HG03097 (cell line): ENCODE results near the gene GHRHR.

Experiments used
- ATAC-seq: cut with Tn5 transposase; IDR thresholded peaks from one replicate; pipeline ENCODE4 v1.9.1; 2021; ENCODE audit not compliant: unreplicated experiment, low FRiP score

GHRHR gene

GRCh38 chr7:31002256-31002655 is 38.5 kb downstream of the GHRHR start:
- ATAC-seq = no peak

GRCh38 chr7:31003097-31003496 is 39.3 kb downstream of the GHRHR start:
- ATAC-seq = no peak

GRCh38 chr7:31003721-31004120 is 40.0 kb downstream of the GHRHR start:
- no peak for ATAC-seq

- ATAC-seq = no peak
Measured at GRCh38 chr7:31004393-31004792, 40.6 kb downstream of the GHRHR start.

- no peak for ATAC-seq
Measured at GRCh38 chr7:31006857-31007256, 43.1 kb downstream of the GHRHR start.

GRCh38 chr7:31007634-31008033 is 43.9 kb downstream of the GHRHR start:
- ATAC-seq = no peak

GRCh38 chr7:31014826-31015225 is 51.1 kb downstream of the GHRHR start:
- ATAC-seq = no peak

GRCh38 chr7:31017032-31017675 is 53.4 kb downstream of the GHRHR start:
- no peak for ATAC-seq

- ATAC-seq = no peak
Measured at GRCh38 chr7:31017721-31018120, 54.0 kb downstream of the GHRHR start.

GRCh38 chr7:31019509-31019908 is 55.8 kb downstream of the GHRHR start:
- no peak for ATAC-seq

- no peak for ATAC-seq
Measured at GRCh38 chr7:31020161-31020560, 56.4 kb downstream of the GHRHR start.

GRCh38 chr7:31020652-31021051 is 56.9 kb downstream of the GHRHR start:
- ATAC-seq = no peak

- ATAC-seq = no peak
Measured at GRCh38 chr7:31022117-31022516, 58.4 kb downstream of the GHRHR start.

- ATAC-seq = no peak
Measured at GRCh38 chr7:31022726-31023125, 59.0 kb downstream of the GHRHR start.

GRCh38 chr7:31023877-31024276 is 60.1 kb downstream of the GHRHR start:
- ATAC-seq = no peak

GRCh38 chr7:31027161-31027965 is 63.6 kb downstream of the GHRHR start:
- ATAC-seq = no peak

- no peak for ATAC-seq
Measured at GRCh38 chr7:31028006-31028405, 64.3 kb downstream of the GHRHR start.

GRCh38 chr7:31028417-31028992 is 64.8 kb downstream of the GHRHR start:
- no peak for ATAC-seq
